ENCODE results near the gene PRPSAP2.

DNA sequence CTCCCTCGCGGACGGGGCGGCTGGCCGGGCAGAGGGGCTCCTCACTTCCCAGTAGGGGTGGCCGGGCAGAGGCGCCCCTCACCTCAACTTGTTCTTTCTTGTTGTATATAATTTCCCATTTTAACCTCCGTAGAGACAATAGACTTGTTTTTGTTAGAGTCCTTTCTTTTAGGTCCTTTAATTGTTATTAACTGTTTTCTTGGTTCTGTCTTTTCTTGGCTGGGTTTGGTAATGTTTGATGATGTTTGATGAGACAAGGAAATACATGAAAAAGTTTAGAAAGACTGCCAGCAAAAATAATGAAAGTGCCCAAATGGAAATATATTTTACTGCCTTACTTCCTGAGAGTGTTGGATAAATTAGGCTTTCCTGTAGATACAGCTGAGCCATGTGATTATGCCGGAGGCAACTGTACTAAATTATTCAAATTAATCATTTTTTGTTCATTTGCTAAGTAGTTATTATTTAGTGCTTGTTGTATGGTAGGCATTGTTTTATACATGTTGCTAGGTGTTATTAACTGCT, 30.9 kb downstream of the PRPSAP2 start:
- TF ChIP-seq JUN (IDR thresholded peaks at IDR 0.05; ENCODE audit: borderline replicate concordance, insufficient read depth, insufficient read length, low read depth) (no peak), POLR2A (IDR thresholded peaks at IDR 0.05; ENCODE audit: low read depth, low read length) (no peak), EZH2 (IDR thresholded peaks at IDR 0.05; ENCODE audit: borderline replicate concordance, low read depth, low read length, severe bottlenecking) (no peak), POLR2AphosphoS5 (IDR thresholded peaks at IDR 0.05; ENCODE audit: insufficient read depth, low read depth, low read length) (no peak), MYC (IDR thresholded peaks at IDR 0.05; ENCODE audit: low read depth, low read length) (no peak)
- TF ChIP-seq, protein P1, sequence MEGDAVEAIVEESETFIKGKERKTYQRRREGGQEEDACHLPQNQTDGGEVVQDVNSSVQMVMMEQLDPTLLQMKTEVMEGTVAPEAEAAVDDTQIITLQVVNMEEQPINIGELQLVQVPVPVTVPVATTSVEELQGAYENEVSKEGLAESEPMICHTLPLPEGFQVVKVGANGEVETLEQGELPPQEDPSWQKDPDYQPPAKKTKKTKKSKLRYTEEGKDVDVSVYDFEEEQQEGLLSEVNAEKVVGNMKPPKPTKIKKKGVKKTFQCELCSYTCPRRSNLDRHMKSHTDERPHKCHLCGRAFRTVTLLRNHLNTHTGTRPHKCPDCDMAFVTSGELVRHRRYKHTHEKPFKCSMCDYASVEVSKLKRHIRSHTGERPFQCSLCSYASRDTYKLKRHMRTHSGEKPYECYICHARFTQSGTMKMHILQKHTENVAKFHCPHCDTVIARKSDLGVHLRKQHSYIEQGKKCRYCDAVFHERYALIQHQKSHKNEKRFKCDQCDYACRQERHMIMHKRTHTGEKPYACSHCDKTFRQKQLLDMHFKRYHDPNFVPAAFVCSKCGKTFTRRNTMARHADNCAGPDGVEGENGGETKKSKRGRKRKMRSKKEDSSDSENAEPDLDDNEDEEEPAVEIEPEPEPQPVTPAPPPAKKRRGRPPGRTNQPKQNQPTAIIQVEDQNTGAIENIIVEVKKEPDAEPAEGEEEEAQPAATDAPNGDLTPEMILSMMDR (IDR thresholded peaks at IDR 0.05; ENCODE audit: extremely low read depth in 1 of 2, insufficient read depth in 1 of 2, low read depth in 1 of 2, low read length in 2 of 2) = no peak
